Panc1 (cell line): Measurements from ENCODE around the gene GRID2.

Source experiments
- POLR2AphosphoS5 ChIP-seq: IDR thresholded peaks from 2 replicates; pipeline ENCODE4 v1.6.1; 2012; ENCODE audit warnings: mild to moderate bottlenecking, low read depth, low read length, moderate library complexity
- REST ChIP-seq, 2 experiments: IDR thresholded peaks; 2 replicates each; pipeline ENCODE4 v1.6.1; 2011 to 2012; ENCODE audit warnings: low read depth in 2 of 2, control low read depth in 1 of 2, low read length in 1 of 2, mild to moderate bottlenecking in 1 of 2, moderate library complexity in 1 of 2; ENCODE audit not compliant: insufficient read depth in 1 of 2
- TCF7L2 ChIP-seq: IDR thresholded peaks from 2 replicates; pipeline ENCODE4 v1.6.1; 2011; ENCODE audit warnings: mild to moderate bottlenecking, low read depth, low read length, inconsistent platforms
- TF ChIP-seq, protein P1 (sequence below): fragments of 450-650 bp; IDR thresholded peaks from 2 replicates; pipeline ENCODE4 v1.5.1; 2017; ENCODE audit warnings: mild to moderate bottlenecking

DNA sequence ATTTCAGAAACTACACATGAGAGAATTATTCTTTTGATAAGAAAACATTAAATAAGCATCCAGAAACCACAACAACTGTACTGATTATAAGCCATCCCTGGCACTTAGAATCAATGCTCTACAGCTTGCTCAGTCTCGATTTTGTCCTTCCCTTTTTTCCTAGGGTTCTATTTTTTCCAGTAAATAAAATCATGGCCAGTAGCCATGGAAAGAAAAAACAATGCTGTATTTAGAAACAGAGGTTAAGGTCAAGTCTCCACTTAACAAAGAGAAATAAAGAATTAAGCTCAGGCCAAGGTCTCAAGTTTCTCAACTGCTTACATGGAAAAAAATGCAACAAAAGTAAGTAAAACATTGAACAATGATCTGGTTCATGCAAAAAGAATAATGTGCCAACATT lies 38.7 kb upstream of the GRID2 start:
- TF ChIP-seq, protein P1, sequence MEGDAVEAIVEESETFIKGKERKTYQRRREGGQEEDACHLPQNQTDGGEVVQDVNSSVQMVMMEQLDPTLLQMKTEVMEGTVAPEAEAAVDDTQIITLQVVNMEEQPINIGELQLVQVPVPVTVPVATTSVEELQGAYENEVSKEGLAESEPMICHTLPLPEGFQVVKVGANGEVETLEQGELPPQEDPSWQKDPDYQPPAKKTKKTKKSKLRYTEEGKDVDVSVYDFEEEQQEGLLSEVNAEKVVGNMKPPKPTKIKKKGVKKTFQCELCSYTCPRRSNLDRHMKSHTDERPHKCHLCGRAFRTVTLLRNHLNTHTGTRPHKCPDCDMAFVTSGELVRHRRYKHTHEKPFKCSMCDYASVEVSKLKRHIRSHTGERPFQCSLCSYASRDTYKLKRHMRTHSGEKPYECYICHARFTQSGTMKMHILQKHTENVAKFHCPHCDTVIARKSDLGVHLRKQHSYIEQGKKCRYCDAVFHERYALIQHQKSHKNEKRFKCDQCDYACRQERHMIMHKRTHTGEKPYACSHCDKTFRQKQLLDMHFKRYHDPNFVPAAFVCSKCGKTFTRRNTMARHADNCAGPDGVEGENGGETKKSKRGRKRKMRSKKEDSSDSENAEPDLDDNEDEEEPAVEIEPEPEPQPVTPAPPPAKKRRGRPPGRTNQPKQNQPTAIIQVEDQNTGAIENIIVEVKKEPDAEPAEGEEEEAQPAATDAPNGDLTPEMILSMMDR, result no peak
- TF ChIP-seq REST (IDR thresholded peaks at IDR 0.05; ENCODE audit: insufficient read depth in 1 of 2, low read depth in 2 of 2, low read length in 1 of 2), result no peak
- TF ChIP-seq POLR2AphosphoS5, result no peak
- no peak for TF ChIP-seq TCF7L2
